Activated T-helper 1 cell treated with Interleukin-2 at 50 U/mL for 16 hours (primary cell): ENCODE results near the gene HCN2.

Experiments used
- DNase-seq: peaks from one replicate; pipeline ENCODE4 v3.0.0-alpha.2; 2020; ENCODE audit warnings: low read depth

The HCN2 gene

DNA sequence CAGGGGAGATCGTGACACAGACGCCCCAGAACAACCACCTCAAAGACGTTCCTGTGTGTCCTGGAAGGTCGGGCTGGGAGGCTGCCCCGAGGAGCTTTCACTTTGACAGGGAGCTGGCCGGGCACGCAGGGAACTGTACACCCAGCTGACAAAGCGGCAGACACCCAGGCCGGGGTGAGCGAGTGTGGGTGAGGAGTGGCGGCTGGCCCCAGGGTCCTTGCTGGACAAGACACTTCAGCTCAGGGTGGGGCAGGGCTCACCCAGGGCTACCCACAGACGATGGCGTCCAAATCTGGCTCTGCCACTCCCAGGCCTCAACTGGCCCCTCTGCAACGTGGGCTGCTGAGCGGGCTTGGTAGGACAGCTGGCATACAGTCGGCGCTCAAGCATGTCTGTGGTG is 52.0 kb downstream of the HCN2 start:
- no peak for DNase-seq

DNA sequence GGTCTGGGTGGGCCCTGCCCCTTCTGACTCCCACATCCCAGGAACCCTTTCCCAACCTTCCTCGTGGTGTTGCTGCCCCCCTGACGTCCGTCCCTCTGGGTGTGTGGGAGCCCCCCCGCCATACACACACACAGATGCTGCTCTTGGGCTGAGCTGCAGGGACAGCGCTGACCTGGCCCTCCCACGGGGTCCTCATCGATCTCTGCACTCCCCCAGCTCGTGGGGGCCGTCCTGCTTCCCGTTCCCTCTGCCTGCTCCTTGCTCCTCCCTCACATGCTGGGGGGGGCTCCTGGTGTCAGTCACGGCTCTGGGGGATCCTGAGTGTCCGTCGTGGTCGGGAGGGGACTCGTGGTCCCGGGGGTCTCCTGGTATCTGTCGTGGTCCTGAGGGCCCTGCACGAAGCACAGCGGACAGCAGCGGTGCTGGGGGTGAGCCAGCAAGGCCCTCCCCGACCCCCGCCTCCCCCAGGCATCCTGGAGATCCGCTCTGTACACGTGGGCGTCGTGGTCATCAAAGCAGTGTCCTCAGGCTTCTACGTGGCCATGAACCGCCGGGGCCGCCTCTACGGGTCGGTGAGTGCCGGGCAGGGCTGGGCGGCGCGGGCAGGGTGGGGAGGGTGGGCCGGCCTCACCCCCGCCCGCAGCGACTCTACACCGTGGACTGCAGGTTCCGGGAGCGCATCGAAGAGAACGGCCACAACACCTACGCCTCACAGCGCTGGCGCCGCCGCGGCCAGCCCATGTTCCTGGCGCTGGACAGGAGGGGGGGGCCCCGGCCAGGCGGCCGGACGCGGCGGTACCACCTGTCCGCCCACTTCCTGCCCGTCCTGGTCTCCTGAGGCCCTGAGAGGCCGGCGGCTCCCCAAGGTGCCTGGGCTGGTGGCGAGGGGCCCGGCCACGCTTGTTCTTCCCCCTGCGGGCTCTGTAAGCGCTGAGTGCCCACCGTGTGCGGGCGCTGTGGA is 53.4 kb downstream of the HCN2 start:
- no peak for DNase-seq

DNA sequence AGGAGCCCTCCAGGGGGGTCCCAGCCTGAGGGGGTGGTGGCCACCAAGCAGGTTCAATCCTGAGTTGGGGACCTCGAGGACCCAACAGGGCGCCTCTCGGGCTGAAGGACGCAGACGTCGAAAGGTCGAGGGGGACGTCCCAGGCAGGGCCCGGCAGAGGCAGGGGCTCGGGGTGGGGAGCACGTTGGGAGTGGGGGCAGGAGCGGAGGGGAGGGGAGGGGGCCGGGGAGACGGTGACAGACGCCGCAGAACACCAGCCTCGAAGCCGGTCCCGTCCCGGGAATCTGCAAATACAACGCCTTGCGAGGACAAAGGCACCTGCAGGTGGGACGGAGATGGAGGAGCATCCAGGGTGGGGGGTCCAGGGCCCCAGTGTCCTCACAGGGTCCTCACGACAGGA is 54.1 kb downstream of the HCN2 start:
- DNase-seq, result no peak

DNA sequence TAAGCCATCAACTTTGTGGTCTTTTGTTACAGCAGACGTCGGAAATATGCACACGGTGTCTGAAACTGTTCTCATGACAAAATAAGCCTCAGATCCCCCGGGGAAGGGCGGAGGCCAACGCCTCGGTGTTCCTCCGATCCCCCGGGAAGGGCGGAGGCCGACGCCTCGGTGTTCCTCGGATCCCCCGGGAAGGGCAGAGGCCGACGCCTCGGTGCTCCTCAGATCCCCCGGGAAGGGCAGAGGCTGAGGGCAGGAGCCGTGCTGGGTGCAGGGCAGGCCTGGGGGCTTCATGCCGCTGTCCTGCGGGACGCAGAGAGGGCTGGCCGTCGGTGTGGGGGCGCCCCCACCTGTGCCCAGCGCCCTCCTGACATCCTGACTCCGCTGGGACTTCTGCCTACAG is 54.7 kb downstream of the HCN2 start:
- no peak for DNase-seq

DNA sequence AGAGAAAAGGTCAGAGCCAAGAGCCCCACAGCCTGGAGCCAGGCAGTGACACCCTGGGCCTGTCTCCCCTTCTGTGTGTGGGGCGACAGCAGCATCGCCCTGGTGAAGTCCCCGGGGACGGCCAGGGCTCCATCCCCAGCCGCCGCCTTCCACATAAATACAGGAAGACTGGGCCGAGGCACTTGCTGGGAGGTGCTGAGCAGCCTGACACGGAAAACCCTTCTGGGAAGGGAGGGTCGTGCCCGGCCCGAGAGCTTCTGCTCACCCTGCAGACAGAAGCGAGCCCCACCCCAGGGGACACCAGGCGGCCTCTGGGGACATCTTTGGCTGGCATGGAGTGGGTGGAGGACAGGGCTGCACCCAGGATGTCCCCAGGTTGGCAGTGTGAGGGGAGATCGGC is 55.1 kb downstream of the HCN2 start:
- DNase-seq, result no peak

DNA sequence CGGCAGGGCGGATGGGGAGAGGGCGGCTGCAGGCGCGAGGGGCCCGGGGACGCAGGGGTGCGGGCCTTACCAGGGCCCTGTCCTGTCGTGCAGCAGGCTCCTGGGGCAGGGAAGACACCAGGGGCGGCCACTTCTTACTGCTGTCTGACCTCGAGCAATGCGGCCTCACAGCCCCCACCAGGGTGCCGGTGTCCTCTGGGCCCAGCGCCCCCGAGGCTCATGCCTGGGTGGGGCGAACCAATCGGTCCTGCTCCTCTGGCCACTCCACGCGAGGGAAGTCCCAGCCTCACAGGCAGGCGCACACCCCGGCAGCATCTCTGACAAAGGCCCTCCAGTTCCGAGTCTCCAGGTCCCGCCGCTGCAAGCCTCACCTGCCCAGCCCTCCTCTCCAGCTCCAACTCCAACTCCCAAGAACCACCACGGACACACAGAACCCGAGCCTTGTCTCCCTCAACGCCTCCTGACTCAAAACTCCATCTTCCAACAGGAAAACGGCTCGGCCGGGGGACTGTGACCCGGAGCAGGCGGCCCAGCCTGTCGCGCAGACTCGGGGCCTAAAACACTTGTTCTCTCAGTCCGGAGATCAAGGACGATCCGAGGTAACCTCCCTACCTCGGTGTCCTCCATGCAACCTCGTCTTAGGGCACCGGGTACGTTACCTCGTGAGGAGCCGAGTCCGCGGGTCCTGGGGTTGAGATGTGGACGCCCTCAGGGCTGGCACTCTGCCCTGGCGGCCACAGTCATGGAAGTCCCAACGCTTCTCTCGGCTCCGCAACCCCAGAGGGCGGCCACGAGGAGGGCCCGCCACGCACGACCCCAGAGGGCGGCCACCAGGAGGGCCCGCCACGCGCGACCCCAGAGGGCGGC is 56.5 kb downstream of the HCN2 start:
- DNase-seq, result no peak

DNA sequence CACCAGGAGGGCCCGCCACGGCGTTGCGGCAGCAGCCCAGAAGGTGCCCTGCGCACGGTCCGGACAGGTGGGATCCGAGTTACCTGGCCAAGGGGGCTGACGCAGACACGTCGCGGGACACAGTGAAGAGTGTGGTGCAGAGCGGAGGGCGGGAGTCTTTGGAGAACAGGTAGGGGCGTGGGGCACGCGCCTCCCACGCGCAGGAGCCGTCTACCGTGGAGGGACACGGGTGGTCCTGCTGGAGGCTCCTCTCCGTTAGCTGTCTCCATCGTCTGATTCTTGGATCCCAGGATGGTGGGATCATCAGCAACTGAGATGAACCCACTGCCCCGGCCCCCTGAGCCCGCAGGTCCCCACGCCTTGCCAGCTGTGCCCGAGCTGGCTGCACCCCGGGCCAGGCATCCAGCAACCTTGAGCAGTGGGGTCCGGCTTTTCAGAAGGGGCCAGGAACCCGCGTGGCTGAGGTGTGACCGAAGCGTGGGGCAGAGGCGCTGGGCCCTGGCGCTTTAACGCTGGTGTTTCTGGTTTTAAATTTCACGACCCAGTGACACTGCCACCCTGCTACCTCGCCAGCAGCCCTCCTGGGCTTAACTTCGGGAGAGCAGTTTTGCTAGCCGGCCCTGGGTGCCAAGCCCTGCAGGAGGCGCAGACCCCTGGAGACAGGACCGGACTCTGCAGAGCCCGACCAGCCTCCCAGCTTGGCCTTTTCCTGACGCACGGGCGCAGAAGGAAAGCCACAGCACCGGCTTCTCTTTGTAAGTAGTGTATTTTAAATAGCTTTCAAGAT is 57.3 kb downstream of the HCN2 start:
- no peak for DNase-seq

DNA sequence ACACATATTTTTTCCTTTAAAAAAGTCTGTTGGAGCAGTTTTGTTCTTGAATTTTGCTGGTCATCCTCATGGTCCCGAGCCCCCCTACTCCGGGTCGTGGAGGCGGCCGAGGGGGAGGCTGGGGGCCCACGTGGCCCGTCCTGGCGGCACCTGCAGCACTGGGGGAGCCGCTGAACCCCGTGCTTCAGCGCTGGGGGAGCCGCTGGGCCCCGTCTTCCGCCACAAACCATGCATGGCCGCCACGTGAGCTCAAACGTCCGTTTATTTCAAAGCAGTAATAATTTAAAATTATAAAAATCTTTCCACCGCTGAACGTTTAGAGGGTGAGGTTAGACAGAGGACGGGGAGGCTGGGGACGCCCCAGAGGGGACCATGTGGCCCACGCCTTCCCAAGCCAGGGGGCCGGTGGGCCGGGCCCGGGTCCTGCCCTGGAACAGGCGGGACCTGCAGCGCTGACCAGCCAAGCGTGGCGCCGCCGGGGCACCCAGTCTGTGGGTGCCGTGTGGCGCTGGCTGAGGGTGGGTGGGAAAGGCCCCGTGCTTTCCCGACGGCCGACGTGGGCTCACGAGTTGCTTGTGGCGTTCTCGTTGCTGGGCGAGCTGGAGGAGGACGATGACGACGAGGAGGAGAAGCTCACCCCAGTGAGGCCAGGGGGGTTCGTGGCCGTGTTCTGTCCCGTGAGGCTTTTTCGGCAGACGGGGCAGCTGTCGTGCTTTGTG is 58.0 kb downstream of the HCN2 start:
- no peak for DNase-seq

DNA sequence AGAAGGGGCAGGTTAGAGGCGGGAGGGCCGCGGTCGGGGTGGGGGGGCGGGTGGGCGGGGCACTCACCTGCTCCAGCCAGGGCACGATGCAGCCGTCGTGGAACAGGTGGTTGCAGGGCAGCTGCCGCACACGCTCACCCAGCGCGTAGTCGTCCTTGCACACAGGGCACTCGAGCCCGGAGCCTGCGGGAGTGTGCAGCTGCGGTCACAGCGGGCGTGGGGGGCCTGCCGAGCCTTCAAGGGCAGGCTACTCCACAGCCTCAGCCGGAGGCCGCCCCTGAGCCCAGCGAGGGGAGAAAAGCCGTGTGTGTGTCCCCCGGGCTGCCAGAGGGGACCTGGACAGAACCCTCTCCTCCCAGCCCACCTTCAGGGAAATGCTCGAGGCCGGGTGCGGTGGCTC is 58.6 kb downstream of the HCN2 start:
- no peak for DNase-seq

DNA sequence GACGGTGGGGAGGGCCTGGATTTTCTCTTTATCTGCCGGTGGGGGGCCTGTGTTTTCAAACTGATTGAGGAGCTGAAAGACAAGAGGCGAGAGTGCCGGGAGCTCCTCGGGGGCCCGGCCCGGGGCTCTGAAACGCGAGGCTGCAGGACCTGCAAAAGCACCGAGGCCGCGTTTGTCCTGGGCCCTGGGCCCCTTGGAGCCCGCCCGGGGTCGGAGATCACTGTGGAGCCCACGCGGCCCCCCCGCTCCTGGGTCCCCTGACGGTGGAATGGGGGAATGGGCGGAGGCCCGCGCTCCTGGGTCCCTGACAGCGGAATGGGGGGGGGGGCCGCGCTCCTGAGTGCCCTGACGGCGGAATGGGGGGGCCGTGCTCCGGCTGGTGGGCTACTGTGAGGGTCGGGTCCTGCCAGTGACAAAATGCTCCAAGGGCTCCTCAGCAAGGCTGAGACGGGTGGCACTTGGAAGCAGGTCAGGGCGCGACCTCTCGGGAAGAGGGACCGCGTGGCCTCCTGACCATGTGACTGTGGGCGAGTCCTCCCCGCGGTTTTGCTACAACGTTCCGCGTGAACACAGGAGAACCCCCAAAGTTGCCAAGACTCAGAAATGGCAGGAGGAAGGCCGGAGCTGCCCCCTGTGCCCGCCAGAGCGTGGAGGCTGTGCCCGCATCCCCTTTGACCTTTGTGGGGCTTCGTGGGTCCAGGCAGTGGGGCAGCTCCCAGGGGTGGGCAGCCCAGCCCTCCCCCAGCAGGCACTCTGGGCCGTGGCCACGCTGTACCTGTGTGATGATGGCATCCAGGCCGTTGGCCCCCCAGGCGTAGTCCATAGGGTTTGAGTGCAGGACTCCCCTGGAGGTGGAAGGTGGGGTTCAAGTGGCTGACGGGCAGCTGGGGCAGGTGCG is 59.5 kb downstream of the HCN2 start:
- no peak for DNase-seq

DNA sequence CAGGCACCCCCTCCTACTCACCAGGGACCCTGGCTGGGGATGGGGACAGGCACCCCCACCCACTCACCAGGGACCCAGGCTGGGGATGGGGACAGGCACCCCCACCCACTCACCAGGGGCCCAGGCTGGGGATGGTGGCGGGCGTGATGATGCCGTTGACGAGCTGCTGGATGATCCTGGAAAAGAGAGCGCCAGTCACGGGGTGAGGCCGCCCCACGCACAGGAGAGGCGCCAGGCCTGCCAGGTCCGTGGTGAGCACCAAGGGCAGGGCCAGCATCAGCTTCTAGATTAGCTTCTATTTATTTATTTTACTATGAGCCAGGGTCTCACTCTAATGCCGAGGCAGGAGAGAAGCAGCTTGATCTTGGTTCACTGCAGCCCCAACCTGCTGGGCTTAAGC is 60.4 kb downstream of the HCN2 start:
- no peak for DNase-seq

DNA sequence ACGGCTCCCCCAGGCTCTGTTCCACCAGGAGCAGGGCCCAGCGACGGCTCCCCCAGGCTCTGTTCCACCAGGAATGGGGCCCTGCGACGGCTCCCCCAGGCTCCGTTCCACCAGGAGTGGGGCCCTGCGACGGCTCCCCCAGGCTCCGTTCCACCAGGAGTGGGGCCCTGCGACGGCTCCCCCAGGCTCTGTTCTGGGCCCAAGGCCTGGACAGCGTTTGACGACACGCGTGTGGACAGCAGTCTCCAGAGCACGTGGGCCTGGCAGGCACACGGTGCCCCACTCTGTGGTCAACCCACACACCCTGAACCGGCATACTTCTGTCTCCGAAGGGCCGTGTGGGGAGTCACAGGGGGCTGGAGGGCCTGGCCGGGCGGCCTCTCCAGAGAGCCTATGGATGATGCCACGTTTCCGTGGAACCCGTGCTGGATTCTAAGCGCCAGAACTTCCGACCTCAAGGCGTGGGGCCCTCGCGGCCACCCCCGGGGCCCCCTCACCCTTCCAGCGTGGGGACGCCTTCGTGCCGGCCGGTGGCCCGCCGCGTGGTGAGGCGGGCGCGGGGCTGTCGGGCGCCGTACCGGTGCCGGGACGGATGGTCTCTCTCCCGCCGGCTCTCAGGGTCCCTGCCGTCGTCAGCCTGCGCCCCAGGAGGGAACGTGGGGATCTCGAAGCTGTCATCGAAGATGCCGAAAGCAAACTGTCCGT is 61.6 kb downstream of the HCN2 start:
- no peak for DNase-seq

DNA sequence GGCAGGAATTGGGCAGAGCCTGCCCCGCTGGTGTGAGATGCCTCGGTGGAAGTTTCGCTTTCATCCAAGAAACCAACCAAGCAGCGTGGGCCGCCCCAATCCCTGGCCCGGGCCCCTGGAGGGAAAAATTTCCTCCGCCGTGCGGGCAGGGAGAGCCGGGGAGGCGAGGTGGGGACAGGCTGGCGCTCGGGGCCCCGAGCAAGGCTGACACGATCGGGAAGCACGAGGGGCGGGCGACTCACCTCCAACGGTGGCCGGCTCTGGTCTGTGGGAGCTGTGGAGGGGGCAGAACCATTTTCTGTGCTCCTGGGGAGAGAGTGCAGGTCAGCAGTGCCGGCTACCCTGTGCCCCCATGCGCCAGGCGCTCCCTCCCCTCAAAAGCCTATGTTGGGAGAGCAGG is 62.3 kb downstream of the HCN2 start:
- DNase-seq, result no peak

DNA sequence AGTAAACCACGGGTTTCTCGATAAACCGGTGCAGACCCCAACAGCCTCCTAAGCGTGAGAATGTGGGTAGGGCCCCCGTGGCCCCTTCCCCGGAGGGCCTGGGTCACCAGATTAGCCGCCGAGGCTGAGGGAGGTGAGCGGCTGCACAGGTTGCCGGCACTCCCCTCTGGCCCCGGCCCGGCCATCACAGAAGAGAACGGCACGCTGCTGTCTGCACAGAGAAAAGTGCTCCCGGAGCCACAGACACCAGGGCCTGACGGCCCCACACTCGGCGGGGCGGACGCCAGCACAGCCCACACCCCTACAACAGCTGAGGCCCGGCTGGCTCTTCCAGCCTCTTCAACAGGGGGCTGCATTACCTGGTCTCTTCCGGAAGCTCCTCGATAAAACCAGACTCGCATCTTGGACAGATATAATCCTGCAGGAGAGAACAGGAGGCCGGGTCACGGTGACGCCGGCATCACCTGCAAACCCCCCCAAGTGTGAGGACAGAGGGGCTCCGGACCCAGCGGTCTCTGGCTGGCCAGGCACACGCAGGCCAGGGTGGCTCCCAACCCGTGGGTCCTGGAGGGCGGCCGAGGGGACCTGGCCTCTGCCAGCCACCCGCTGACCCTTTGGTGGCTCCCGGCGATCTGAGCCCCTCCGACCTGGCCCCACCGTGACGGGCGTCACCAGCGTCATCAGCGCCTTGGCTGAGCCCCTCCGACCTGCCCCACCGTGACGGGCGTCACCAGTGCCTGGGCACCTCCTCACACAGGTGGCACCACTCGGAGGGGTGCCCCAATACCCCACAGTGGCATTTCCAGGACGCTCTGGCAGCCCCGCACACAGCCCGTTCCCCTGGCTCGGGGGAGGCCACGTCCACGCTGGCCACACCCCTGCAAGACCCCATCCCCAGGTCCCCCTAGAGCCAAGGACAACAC is 63.0 kb downstream of the HCN2 start:
- no peak for DNase-seq

DNA sequence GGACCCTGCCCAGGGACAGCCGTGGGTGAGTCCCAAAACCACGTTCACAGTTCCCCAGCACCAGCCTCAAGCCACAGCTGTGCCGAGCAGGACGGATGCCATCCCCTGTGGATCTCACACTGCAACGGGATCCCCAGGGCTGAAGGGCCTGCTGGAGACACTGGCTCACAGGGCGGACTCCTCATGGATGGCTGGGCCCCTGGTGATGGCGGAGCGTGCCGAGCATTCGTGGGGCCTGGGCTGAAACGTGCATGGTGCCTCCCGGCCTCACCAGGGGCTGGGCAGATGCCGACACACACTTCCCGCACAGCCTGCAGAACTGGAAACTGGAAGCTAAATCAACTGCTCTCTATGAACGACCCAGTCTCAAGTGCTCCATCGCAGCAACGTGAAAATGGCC is 63.7 kb downstream of the HCN2 start:
- DNase-seq, result no peak

DNA sequence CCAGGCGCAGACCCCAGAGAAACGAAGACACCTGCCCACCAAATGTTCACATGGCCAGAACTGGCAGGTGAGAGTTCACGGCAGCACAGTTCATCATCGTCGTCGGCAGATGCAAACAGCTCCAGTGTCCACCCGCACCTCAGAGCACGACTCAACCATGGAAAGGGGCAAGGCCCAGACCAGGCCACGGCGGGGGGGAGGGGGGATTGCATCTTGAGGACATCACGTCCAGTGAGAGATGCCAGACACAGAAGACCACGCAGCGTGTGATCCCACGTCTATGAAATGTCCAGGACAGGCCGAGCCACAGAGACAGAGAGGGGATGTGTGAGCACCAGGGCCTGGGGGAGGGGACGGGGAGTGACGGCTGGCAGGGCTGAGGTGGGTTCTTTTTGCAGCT is 66.0 kb downstream of the HCN2 start:
- no peak for DNase-seq

DNA sequence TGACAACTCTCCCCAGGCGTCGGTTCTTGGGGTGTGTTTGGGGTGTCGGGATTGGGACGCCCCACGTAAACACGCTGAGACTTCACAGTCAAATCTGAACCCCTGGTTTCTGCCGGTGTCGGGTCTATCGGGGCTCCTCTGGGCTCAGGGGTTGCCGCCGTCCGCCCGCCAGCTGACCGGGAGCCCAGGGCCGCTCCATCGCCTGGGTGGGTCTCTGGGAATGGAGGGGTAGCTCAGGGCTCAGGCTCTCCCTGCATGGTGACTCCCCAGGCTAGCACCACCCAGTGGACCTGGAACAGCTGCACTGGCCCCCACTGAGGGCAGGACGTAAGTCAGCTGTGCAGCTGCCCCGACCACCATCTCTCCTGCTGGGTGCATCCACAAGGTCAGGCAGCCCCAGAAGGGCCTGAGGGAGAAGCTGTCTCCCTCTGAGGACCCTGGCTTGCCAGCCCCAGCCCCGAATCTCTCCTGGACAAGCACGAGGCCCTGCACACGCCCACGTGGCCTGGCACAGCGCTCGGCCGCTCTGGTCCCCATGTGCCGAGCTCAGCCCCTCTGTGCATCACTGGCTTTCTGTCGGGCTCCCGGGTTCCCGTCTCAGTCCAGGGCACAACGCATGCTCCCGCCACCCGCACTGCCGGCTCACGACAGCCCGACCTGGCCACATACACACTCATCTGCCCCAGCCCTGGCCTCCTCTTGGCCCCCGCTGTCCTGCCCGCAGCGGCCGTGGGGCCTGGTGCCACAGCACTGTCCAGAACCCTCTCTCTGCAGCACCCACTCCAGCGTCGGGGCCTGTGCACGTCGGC is 67.3 kb downstream of the HCN2 start:
- DNase-seq, result no peak

DNA sequence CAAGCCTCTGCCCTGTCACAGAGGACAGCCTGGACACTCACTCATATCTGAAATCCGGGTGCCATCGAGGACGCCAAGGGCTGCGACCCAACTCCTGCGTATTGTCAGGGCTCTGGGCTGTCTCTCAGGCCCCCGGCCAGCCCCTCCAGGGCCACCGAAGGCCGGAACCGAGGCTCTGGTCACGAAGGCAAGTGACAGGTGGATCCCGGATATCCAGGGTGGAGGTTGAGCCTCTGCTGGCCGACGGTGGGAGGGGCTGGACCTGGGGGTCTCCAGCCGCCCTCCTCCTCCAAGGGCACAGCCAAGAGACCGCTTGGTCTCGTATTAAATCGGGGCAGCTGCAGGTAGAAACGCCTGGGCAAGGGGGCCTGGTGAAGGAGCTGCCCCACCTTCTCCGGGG is 67.9 kb downstream of the HCN2 start:
- DNase-seq, result no peak
